Upper lobe of left lung (tissue), 4 donors: ENCODE measurements around the gene DENND2C.

Experiments
- CTCF ChIP-seq, 6 experiments: fragments of 450-650 bp in 4 of 6; fragments of 200-600 bp in 2 of 6; sonication (generic) in 2 of 6; IDR thresholded peaks; one replicate each; pipeline ENCODE4 v1.5.1; 2016 to 2019; ENCODE audit warnings: antibody characterized with exemption in 6 of 6
- POLR2A ChIP-seq, 4 donors: fragments of 450-650 bp; IDR thresholded peaks; one replicate each; pipeline ENCODE4 v1.5.1; 2016 to 2017; ENCODE audit warnings: antibody characterized with exemption in 4 of 4, mild to moderate bottlenecking in 2 of 4

- no peak for TF ChIP-seq CTCF (IDR thresholded peaks at IDR 0.05)
- TF ChIP-seq POLR2A (IDR thresholded peaks at IDR 0.05), result no peak
Measured at GRCh38 chr1:114685851-114686250, 16.0 kb upstream of the DENND2C start.
